Spleen (tissue), 11 donors: ENCODE results near the gene TXNDC8. TPM values are rescaled to one million over a fixed set of nuclear protein-coding genes. Genes with fewer than 3 reads are reported as not detected.

ENCODE experiments used
- DNase-seq: peaks from one replicate; pipeline ENCODE4 v3.0.0-alpha.2; 2020
- H3K27ac ChIP-seq, 8 donors: fragments of 200-600 bp; sonication (generic) in 7 of 8; 1 replicate in 4 of 8; 2 replicates in 4 of 8; pipeline versions ENCODE4 v1.5.0 to v1.8.0; 2016 to 2021; ENCODE audit warnings: inconsistent platforms in 4 of 8, mild to moderate bottlenecking in 4 of 8, moderate library complexity in 1 of 8
- H3K27me3 ChIP-seq, 7 donors: fragments of 200-600 bp; sonication (generic) in 6 of 7; replicated peaks in 1 of 7; 1 replicate in 4 of 7; 2 replicates in 3 of 7; pipeline versions ENCODE4 v1.5.0 to v1.8.0; 2016 to 2021; ENCODE audit warnings: inconsistent platforms in 3 of 7, mild to moderate bottlenecking in 1 of 7
- H3K36me3 ChIP-seq, 6 donors: fragments of 200-600 bp; sonication (generic) in 5 of 6; 1 replicate in 4 of 6; 2 replicates in 2 of 6; pipeline versions ENCODE4 v1.5.0 to v1.8.0; 2016 to 2021; ENCODE audit warnings: inconsistent platforms in 2 of 6
- H3K4me1 ChIP-seq, 6 donors: fragments of 200-600 bp; sonication (generic) in 5 of 6; 1 replicate in 3 of 6; 2 replicates in 3 of 6; pipeline versions ENCODE4 v1.5.0 to v1.8.0; 2016 to 2021; ENCODE audit warnings: inconsistent platforms in 3 of 6
- H3K4me3 ChIP-seq, 8 donors: fragments of 200-600 bp; sonication (generic) in 7 of 8; 1 replicate in 4 of 8; 2 replicates in 4 of 8; pipeline versions ENCODE4 v1.5.0 to v1.8.0; 2016 to 2021; ENCODE audit warnings: inconsistent platforms in 4 of 8, mild to moderate bottlenecking in 4 of 8, moderate library complexity in 2 of 8
- H3K9me3 ChIP-seq, 8 donors: fragments of 200-600 bp; sonication (generic) in 7 of 8; 1 replicate in 4 of 8; 2 replicates in 4 of 8; pipeline versions ENCODE4 v1.5.0 to v1.8.0; 2016 to 2021; ENCODE audit warnings: inconsistent platforms in 4 of 8
- CTCF ChIP-seq, 11 experiments: fragments of 200-600 bp in 7 of 11; fragments of 450-650 bp in 4 of 11; sonication (generic) in 4 of 11; IDR thresholded peaks in 8 of 11; conservative IDR thresholded peaks in 3 of 11; 1 replicate in 7 of 11; 2 replicates in 4 of 11; pipeline versions ENCODE4 v1.4.0 to v1.8.0; 2016 to 2021; ENCODE audit warnings: antibody characterized with exemption in 11 of 11, inconsistent platforms in 4 of 11, mild to moderate bottlenecking in 1 of 11
- POLR2A ChIP-seq, 3 donors: fragments of 450-650 bp; IDR thresholded peaks; one replicate each; pipeline ENCODE4 v1.5.1; 2017; ENCODE audit warnings: antibody characterized with exemption in 3 of 3, mild to moderate bottlenecking in 1 of 3
- POLR2AphosphoS5 ChIP-seq, 3 donors: sonication (generic); formaldehyde crosslinking; IDR thresholded peaks; one replicate each; pipeline ENCODE4 v1.5.1; 2017; ENCODE audit warnings: antibody characterized with exemption in 3 of 3
- WGBS, 5 donors: extraction: QIAGEN DNeasy Blood & Tissue Kit in 3 of 5; methylation state at CpG; one replicate each; pipeline versions ENCODE4 v1.1.5 to v1.1.7; 2013 to 2018; 5-methylcytosine and 5-hydroxymethylcytosine counted together
- intact Hi-C: fragments of 100-400 bp; cut with DNase I; formaldehyde crosslinking; loops from one replicate; pipeline ENCODE4 v1.15.0; 2023; ENCODE audit warnings: low total_unique reads
- polyA plus RNA-seq, 3 donors: library from polyadenylated mRNA; stranded (reverse); fragments of 200-250 nt; gene quantifications; one replicate each; pipeline ENCODE4 v1.2.1, GENCODE V29; 2013
- total RNA-seq, 7 donors: library from RNA; depleted of rRNA in 3 of 7; stranded (reverse); fragments of >200 nt in 3 of 7; fragmentation: NEBNext Ultra II Directional in 4 of 7; extraction: Animal tissue kit (Norgen Biotek cat#: 25700) in 4 of 7; gene quantifications; one replicate each; pipeline versions ENCODE4 v1.1.0 to v1.2.1, GENCODE V29; 2016 to 2021
- donor health status: healthy with polysubstance abuse.
- donor health status: DM: no; HTN: no; CAD: no; lungs with moderate emphysema.
- donor health status: DM: no; HTN: no; CAD: no.
- donor health status: Bipolar disorder and iron deficiency.
- donor health status: healthy.
- donor health status: DM: no; HTN: no; CAD: no.
- donor health status: DM: yes; HTN: yes; CAD: no.

TXNDC8 gene
- total and polyA plus RNA-seq, 10 donors, result not detected

DNA sequence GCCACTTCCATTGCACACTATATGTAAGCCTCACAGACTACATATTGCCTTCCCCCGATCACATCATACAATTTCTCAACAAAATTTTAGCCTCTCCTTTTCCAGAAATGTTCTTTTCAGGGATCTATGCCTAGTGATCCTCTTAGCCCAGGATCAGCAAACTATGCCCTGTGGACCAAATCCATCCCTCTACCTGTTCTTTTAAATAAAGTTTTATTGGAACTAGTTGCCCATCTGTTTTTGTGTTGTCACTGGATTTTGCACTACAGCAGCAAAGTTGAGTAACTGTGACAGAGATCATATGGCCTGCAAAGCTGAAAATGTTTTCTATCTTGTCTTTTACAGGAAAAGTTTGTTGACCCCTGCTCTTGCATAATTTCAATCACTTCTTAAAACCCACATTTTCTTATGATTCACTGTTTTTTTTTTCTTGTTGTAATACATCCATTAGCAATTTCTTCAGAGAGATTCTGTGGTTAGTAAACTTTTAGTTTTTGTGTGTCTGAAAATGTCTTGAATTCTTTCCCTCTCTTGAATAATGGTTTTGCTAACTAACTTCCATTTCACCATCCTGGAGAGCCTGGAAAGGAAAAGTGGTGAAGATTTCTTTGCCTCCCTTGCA lies 7.1 kb downstream of the TXNDC8 start:
- intact Hi-C loops, result no loop called here
- no peaks in the 10 kb centered on the region for H3K27me3 ChIP-seq
- H3K36me3 ChIP-seq, result no peaks in the 10 kb centered on the region
- peaks cover 0 to 11% (median 2%) of the 10 kb centered on the region in 6 donors for H3K4me1 ChIP-seq
- no peak overlapping the region for H3K4me3 ChIP-seq
- no peak for DNase-seq
- no peak for TF ChIP-seq POLR2A (IDR thresholded peaks at IDR 0.05)
- no peaks in the 10 kb centered on the region for H3K9me3 ChIP-seq
- 79 to 94% (median 84%) methylated on average over 1 of the region's 1 CpG for WGBS, 5 donors
- peak overlapping the region in 1 of 8 donors; percentile 13 for H3K27ac ChIP-seq

- Histone ChIP-seq H3K9me3 (no peaks in the 10 kb centered on the region), H3K27ac (peak overlapping the region in 1 of 8 donors; percentile 13), H3K4me1 (peaks cover 0 to 11% (median 2%) of the 10 kb centered on the region in 6 donors), H3K27me3 (no peaks in the 10 kb centered on the region), H3K4me3 (no peak overlapping the region), H3K36me3 (no peaks in the 10 kb centered on the region)
- 53 to 62% (median 59%) methylated on average over 5 of the region's 5 CpGs for WGBS, 5 donors
- intact Hi-C loops, result no loop called here
- DNase-seq, result no peak
- TF ChIP-seq CTCF (IDR thresholded peaks at IDR 0.05 in 8 of 11, conservative IDR thresholded peaks at IDR 0.05 in 3 of 11) (no peak), POLR2A (IDR thresholded peaks at IDR 0.05) (no peak), POLR2AphosphoS5 (IDR thresholded peaks at IDR 0.05) (no peak)
Measured at GRCh38 chr9:110329639-110330230, 7.9 kb downstream of the TXNDC8 start.

DNA sequence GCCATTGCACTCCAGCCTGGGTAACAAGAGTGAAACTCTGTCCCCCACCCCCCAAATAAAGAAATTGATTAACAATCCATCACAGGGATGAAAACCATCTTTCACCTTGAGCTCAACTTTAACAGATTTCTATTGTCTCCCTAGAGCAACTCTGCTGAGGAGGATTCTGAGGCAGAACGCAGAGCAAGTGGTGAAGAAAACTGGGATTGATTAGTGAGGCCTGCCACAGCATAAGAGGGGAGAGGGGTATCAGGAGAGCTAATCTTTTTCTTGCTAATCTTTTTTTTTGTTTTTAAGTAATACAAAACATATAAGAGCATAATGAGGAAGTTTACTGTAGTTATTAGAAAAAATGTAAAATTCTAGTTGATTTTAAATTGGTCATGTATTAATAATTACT lies 8.9 kb downstream of the TXNDC8 start:
- Histone ChIP-seq H3K36me3 (no peaks in the 10 kb centered on the region), H3K27ac (no peak overlapping the region), H3K27me3 (no peaks in the 10 kb centered on the region), H3K4me1 (peaks cover 0 to 11% (median 2%) of the 10 kb centered on the region in 6 donors), H3K4me3 (no peak overlapping the region), H3K9me3 (no peaks in the 10 kb centered on the region)
- WGBS, 5 donors, result 85 to 96% (median 89%) methylated on average over 1 of the region's 1 CpG
- no peak for TF ChIP-seq POLR2A (IDR thresholded peaks at IDR 0.05)
- TF ChIP-seq POLR2AphosphoS5 (IDR thresholded peaks at IDR 0.05), result no peak
- no peak for TF ChIP-seq CTCF (IDR thresholded peaks at IDR 0.05 in 8 of 11, conservative IDR thresholded peaks at IDR 0.05 in 3 of 11)
- intact Hi-C loops, result no loop called here
- DNase-seq, result no peak

GRCh38 chr9:110327716-110328115 lies 9.9 kb downstream of the TXNDC8 start:
- H3K27ac ChIP-seq, result no peak overlapping the region
- H3K4me3 ChIP-seq, result no peak overlapping the region
- WGBS, 5 donors, result 89 to 96% (median 94%) methylated on average over 1 of the region's 1 CpG
- DNase-seq, result no peak
- no peaks in the 10 kb centered on the region for H3K27me3 ChIP-seq
- H3K4me1 ChIP-seq, result peaks cover 0 to 11% (median 2%) of the 10 kb centered on the region in 6 donors
- no peaks in the 10 kb centered on the region for H3K9me3 ChIP-seq
- TF ChIP-seq CTCF (IDR thresholded peaks at IDR 0.05 in 8 of 11, conservative IDR thresholded peaks at IDR 0.05 in 3 of 11) (no peak), POLR2A (IDR thresholded peaks at IDR 0.05) (no peak), POLR2AphosphoS5 (IDR thresholded peaks at IDR 0.05) (no peak)
- H3K36me3 ChIP-seq, result no peaks in the 10 kb centered on the region
- intact Hi-C loops, result no loop called here
